Femur (tissue), 1 donor: ENCODE results near the gene CST1.
"Not testable (repeated sequence)": the region's sequence is repeated elsewhere in the genome, so short reads cannot be mapped to it uniquely, and the experiment has no call there.

Experiments
- DNase-seq: peaks from one replicate; pipeline ENCODE4 v3.0.0-alpha.2; 2017

CST1 gene, protein sequence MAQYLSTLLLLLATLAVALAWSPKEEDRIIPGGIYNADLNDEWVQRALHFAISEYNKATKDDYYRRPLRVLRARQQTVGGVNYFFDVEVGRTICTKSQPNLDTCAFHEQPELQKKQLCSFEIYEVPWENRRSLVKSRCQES

DNA sequence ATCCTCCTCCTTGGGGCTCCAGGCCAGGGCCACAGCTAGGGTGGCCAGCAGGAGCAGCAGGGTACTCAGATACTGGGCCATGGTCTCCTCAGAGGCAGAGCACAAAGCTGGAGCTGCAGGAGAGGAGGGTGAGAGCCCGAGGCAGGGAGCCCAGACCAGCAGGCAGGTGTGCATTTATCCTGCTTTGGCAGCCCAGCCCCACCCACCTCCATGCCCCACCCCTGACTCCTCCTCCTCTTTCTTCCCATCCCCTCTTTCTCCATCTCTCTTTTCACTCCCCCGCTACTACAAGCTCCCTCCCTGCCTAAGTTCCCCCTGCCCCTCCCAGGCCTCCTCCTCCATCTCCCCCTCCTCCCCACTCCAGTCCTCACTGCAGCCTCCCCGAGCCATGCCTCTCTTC lies at the start of gene CST1:
CST1 (minus strand) TSS at position 150 of the 400 bp plus-strand sequence; CDS start at position 81, 69 bp downstream.
- not testable (repeated sequence) for DNase-seq

DNA sequence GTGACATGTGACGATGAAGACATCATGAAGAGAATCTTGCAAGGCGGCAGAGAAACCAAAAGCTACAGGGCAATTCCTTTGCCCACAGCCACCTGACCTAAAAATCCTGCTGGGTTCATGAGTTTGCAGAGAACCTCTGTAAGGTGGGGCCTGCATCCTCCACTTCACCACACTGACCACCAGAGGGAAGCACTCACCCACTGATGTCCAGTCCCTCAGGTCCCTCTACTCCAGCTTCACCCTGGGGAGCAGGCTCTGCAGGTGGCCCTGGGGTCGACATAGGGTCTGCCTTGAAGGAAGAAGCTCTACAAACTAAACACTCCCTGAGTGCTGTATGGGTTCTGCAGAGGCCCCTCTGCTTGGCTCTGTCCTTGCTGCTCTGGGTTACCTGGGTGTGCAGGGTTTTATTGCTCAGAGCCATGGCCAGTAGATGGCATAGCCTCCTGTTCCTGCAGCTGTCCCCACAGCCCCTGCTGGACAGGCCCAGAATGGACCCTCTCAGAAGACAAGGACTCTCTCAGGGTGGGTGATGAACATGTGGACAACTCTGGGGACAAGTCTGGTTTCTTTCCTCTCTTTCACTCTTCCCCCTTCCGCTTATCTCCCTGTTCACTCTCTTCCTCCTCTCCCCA lies 48.6 kb upstream of the CST1 start:
- not testable (repeated sequence) for DNase-seq

DNA sequence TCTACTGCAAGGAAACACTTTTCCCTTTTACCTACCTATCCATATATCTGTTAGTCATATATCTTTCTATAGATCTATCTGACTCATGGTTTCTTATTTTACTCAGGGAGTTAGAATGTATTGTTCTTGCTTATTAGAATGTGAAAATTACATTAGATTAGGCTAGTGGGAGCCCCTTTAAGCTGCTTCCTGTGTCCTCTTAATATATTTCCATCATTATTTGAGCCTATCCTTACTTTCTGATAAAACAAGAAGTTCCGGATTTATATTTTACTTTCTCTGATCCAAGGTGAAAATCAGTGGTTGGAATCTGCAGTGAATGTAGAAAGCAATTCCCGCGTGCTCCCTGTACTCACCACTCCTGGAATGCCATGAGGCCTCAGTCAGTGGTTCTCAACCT lies 44.8 kb upstream of the CST1 start:
- DNase-seq: no peak

DNA sequence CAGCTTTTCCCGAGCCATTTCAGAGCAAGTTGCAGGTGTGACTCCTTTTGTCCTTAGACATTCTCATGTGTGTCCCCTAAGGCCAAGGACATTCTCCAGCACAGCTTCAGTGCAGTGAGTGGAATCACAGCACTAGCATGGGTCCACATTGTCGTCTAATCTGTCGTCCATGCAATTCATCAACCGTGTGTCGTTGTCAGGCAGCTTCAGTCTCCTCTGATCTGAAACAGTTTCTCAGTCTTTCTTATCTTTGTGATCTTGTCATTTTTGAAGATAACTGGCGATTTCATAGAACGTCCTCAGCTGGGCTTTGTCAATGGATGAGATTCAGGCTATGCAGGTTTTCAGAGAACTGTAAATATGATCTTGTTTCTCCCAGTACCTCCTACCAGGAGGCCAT lies 44.1 kb upstream of the CST1 start:
- no peak for DNase-seq

DNA sequence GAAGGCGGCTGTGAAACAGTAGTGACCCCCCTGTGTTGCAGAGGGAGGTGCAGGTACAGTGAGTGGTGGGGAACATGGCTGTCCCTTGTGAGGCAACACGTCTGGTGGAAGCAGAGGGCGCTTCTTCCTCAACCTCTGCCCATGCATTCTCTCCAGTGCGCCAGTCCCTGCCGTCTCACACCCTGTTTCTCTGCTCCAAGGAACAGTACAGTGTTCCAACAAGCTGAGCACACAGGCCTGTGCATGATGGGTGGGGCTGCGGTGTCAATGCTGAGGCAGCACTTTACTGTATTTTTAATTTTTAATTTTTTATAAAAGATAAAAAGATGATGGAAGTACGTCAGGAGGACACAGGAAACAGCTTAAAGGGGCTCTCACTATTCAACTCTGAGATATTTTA lies 43.3 kb upstream of the CST1 start:
- DNase-seq: no peak

DNA sequence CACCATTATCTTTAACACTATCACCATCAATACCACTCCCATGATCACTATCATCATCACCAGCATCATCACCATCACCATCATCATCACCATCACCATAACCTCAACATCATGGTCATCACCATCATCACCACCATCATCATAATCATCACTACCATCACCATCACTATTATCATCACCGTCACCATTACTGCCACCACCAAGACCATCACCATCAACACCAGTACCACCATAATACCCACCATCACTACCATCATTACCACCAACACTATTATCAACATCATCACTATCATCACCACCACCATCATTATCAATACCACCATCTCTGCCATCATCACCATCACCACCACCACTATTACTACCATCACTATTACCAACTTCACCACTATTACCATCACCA lies 32.7 kb upstream of the CST1 start:
- DNase-seq: no peak

DNA sequence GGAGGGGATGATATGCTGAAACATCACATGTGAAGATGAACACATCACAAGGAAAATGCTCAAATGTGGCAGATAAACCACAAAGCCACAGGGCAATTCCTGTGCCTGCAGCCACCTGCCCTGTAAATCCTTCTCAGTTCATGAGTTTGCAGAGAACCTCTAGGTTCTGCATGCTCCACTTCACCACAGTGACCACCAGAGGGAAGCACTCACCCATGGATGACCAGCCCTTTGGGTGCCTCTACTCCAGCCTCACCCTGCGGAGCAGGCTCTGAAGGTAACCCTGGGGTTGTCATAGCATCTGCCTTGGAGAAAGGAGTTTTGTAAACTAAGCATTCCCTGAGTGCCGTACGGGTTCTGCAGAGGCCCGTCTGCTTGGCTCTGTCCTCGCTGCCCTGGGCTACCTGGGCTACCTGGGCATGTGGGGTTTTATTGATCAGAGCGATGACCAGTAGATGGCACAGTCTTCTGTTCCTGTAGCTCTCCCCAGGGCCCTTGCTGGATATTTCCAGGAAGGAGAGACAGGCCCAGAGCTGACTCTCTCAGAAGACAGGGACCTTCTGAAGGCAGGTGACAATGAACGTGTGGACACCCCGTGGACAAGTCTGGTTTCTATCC lies 31.7 kb upstream of the CST1 start:
- no peak for DNase-seq

DNA sequence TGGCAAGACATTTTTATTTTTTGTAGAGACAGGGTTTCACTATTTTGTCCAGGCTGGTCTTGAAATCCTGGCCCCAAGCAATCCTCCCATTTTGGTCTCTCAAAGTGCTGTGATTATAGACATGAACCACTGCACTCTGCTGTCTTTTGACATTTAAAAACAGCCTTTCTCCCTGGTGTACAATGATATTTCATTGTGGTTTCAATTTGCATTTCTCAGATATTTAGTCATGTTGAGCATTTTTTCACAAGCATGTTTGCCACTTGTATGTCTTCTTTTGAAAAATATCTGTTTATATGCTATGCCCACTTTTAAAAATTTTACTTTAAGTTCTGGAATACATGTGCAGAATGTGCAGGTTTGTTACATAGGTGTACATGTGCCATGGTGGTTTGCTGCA lies 27.9 kb upstream of the CST1 start:
- DNase-seq: not testable (repeated sequence)

DNA sequence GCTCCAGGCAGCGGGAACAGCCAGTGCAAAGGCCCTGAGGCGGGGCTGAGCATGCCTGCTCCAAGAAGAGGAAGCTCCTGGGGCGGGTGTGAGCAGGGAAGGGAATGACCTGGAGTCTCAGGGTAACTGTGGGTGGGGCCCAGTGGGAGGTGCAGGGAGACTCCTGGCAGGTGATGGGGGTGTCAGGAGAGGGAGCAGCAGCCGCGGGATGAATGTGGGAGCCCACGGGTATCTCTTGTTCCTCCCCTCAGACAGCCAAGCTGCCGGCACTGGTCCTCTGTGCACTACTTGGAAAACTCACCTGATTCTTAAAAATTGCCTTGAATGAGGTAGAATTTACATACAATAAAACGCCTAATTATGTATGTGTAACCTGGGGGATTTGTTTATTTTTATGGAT lies 26.6 kb upstream of the CST1 start:
- DNase-seq: not testable (repeated sequence)

DNA sequence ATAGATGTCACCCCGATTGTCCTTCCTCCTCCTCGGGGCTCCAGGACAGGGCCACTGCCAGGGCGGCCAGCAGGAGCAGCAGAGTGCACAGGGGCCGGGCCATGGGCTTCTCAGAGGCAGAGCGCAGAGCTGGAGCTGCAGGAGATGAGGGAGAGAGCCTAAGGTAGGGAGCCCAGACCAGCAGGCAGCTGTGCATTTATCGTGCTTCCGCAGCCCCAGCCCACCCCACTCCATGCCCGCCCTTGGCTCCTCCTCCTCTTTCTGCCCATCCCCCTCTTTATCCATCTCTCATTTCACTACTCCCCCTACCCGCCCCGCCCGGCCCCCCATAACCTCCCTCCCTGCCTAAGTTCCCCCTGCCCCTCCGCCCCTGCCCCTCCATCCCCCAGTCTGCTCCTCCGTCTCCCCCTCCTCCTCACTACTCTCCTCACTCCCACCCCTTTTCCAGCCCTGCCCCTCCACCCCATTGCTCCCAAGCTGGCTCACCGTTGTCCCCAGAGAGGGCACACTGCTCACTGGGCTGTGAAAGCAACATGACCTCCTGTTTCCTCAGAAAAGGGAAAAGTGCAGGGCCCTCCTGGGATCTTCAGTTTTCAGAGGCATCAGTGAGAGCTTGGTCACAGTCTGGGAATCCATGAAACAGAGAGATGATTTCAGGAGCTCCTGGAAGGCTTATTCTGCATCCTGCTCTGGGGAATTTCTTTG lies 25.5 kb upstream of the CST1 start:
- DNase-seq: no peak

DNA sequence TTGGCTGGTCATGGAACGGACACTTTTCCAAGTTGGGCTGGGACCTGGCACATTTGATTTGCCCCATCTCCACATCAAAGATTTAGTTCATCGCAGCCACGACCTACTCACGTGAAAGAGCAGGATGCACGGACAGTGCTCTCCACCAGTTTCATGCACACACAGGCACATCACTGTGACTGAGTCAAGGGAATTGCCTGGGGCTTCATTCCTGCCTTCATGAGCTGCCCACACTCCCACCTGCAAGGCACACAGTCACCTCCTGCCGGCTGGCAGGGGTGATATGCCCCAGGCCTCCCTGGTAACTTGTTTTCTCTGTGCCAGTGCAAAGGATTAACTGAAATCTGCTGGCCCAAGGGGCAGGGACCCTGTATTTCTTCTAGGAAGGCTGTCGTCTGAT lies 23.3 kb upstream of the CST1 start:
- DNase-seq: no peak

DNA sequence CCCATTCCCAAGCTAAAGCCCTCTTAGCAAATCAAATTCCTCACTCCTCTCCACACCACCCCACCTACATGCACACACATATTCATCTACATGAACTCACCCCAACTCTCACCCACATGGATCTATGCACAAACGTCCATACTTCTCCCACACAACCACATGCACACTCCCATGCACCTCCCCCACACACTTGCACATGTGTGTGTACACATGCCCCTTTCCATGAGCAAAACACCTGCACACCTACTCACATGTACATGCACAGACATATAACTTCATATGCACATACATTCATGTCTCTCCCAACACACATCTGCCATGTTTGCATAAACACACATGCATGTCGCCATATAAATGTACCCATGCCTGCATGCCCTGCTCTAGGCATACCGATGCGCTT lies 22.8 kb upstream of the CST1 start:
- DNase-seq: no peak

DNA sequence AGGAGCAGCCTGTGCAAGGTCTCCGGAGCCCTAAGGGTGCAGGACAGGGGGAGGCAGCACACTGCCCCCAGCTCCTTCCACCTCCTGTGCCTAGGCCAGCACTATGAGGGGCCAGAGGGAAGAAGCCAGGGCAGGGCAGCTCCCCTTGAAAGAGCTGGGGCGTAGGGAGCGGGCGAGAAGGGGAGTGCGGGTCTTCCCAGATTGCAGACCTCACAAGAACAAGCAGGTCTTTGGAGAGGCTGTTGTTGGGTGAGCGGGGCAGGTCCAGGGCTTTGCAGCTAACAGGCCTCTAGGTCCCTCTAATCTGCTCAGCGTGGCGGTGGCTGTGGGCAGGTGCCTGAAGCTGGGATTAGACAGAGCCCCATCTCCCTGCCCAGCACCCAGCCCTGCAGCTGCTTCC lies 22.4 kb upstream of the CST1 start:
- no peak for DNase-seq

DNA sequence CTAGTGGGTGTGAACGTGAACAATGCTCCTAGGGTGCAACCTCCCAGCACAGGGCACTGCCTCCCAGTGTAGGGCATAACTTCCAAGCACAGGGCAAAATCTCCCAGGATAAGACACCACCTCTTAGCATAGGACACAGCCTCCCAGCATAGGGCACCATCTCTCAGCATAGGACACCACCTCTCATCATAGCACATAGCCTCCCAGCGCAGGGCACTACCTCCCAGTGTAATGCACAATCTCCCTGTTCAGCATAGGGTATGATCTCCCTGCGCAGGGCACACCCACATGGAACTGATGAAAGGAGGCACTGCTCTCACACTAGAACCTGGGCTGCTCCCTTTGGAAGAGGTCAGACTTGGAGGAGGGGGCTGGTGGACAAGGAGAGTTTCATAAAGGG lies 21.3 kb upstream of the CST1 start:
- DNase-seq: no peak

DNA sequence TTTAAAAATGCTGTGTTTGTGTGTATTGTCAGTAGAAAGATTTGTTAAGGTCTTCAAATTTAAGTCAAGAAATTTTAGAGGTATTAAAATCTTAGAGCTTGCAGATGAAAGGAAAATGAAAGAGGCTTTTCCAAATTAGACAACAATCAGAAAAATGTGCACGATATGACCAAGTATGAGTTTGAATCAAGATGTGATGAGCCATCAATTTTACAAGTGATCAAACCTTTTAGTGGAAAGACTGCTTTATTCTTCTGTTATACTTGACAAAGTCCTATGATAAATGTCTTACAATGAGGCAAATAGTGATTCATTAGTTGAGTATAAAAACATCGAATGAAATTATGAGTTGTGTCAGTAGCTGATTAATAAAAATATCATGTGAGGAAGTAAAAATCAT lies 19.6 kb upstream of the CST1 start:
- DNase-seq: no peak

DNA sequence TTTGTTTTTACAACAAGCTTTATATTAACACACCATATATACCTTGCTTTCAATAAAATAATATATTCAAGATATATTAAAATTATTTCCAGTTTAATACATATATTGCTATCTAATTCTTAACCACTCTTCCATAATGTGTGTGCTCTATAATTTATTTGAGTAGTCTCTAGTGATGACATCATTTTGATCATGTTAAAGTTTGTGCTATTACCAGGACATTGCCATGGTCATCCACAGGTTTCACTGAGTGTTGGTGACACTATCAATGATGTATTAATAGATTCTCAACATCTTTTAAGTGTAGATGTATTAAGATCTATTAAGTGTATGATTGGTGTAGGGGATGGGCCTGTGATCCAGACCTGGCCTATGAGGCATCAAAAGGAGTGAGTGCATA lies 17.8 kb upstream of the CST1 start:
- not testable (repeated sequence) for DNase-seq

DNA sequence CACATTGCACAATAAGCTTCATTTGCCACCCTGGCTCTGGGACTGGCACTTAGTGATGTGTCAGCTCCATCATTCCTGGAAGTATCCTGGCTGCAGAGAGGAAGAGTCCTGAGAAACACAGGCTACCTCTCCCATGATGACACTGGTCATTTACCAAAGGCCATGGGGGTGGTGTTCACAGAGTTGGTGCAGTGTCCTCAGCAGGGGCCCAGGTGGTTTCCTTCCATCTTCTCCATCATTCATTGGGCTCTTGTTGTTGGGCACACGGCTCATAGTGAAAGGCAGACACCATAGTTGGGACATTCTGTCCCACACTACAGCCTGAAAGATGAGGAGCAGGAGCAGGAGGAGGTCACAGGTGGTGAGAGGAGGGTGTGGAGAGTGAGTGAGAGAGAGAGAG lies 15.8 kb upstream of the CST1 start:
- DNase-seq: no peak

DNA sequence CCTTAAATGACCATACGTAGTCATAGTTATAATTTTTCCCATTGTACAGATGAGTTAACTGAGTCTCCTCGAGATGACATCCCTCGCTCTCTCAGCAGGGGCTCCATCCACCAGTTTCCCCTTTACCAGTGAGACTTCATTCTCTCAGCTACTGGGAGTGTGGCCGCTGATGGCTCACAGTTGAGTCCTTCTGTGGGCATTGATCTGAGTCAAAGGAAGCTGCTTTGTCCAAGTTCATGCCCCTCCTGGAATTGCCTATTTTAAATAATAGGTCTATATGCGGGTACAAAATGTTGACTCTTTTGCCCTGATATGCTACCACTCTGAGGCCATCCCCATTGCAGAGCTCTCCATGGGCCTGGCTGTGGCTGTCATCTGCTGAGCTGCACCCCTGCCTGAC lies 14.8 kb upstream of the CST1 start:
- no peak for DNase-seq

DNA sequence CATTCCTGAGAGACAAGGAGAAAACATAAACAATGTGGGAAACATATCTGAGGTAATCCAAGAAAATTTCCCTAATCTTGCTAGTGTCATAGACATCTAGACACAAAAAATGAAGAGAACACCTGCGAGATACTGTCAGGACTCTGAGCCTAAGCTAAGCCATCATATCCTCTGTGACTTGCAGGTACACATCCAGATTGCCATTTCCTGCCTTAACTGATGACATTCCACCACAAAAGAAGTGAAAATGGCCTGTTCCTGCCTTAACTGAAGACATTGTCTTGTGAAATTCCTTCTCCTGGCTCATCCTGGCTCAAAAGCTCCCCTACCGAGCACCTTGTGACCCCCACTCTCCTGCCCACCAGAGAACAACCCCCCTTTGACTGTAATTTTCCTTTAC lies 13.9 kb upstream of the CST1 start:
- DNase-seq: not testable (repeated sequence)

DNA sequence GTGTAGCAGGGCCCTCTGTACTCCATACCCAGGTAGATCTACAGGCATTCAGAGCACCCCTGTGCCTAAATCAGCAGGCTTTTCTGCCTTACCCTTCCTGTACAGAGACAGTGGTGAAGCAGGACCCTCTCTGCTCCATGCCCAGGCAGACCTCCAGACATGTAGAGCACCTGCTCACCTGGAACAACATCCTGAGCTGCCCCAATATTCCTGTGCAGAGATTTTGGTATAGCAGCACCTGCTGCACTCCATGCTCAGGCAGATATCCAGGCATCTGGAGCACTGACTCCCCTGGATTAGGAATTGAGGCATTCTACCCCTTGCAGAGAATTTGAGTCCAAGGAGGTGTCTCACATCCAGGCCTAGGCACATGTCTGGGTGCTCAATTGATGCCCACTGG lies 12.6 kb upstream of the CST1 start:
- DNase-seq: no peak

DNA sequence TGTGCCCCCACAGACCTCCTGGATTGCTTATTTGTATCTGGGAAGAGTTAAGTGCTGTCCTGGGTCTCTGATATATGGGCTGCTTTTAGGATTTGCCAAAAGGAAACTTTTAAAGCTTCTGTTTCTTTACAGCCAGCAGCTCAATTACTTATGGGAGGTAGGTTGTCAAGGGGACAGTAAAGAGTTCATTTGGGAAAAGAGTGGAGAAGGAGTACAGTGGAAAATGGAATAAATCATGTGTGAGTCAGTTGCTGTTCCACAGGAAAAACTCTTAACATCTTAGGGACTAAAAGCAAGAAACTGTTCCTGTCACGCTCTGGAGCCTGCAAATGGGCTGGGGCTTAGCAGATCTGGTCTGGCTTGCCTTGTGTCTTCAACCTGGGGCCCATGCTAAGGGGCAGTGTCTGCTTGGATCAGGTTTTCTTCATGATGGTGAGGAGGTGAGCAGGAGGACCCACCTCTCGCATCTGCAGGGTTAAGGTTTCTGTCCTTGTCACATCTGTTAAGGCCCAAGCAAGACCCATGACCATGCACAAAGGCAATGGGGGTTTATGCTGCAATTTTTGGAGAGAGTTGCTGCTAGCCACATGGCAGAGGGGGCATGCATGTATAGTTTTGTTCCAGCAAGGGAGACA lies 8.7 kb upstream of the CST1 start:
- no peak for DNase-seq

DNA sequence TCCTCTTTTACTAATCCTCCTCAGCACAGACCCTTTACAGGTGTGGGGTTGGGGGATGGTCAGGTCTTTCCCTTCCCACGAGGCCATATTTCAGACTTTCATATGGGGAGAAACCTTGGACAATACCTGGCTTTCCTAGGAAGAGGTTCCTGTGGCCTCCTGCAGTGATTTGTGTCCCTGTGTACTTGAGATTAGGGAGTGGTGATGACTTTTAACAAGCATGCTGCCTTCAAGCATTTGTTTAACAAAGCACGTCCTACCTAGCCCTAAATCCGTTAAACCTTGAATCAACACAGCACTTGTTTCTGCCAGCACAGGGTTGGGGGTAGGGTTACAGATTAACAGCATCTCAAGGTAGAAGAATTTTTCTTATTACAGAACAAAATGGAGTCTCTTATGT lies 6.1 kb upstream of the CST1 start:
- DNase-seq: not testable (repeated sequence)

DNA sequence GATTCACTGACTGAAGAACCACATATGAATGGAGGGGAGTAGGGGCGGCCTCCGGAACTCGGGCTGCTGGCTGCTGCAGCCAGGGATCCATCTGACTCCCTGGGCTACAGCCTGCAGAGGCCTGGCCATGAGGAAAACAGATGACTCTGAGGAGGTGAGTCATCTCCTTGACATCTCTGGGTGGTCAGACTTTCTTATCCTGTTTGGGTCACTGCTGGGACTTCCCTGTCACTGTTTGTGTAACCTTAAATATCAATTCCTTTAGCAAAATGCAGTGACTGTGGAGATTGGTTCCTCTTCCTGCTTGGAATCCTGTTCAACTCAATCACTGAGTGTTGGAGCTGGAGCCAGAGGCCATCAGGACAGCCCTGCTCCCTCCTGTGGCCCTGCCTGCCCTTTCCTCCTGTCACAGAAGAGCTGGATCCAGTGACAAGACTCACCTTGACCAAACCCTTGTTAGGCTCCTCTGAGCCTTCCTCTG lies 4.4 kb upstream of the CST1 start:
- DNase-seq: not testable (repeated sequence)

DNA sequence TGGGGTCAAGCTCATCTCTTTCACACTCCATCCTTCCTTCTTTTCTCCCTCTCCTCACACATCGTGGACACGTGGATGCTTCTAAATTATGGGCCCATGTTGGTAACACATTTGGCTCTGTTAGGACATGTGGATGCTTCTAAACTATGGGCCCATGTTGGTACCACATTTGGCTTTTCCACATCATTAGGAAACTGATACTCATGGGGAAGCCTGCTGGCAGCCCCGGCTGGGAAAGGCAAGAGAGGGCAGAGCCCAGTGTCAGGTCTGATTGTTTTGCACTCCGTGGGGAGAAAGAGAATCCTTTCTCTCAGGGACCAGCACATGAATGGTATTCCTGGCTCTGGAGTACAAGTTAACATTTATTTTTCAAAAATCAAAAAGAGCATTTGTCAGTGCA lies 4.0 kb upstream of the CST1 start:
- DNase-seq: no peak
